RCC 7860 (cell line): ENCODE measurements around the gene SETBP1.

Experiments used
- DNase-seq: peaks from one replicate; pipeline ENCODE4 v3.0.0-alpha.2; 2015; ENCODE audit warnings: low spot score
- FAIRE-seq: peaks from 2 replicates; lab custom pipeline; 2012; peaks lifted over from hg19 to GRCh38; lab: Jason Lieb, UNC

SETBP1 gene

GRCh38 chr18:45050712-45051601, 370.3 kb downstream of the SETBP1 start:
- DNase-seq (no peak), FAIRE-seq (no peak)

- DNase-seq (no peak), FAIRE-seq (no peak)
Measured at GRCh38 chr18:45054636-45055035, 373.9 kb downstream of the SETBP1 start.

GRCh38 chr18:45055811-45056210, 375.1 kb downstream of the SETBP1 start:
- no peak for DNase-seq
- no peak for FAIRE-seq

- FAIRE-seq (no peak), DNase-seq (no peak)
Measured at GRCh38 chr18:45056926-45057325, 376.2 kb downstream of the SETBP1 start.

- DNase-seq (no peak), FAIRE-seq (no peak)
Measured at GRCh38 chr18:45057955-45058600, 377.4 kb downstream of the SETBP1 start.

- DNase-seq, result peak; percentile 54
Measured at GRCh38 chr18:45059695-45060094, 379.0 kb downstream of the SETBP1 start.

GRCh38 chr18:45060102-45060501, 379.4 kb downstream of the SETBP1 start:
- FAIRE-seq, result no peak
- DNase-seq, result no peak

More at GRCh38 chr18:45059695-45060094, 379.0 kb downstream of the SETBP1 start:
- peak; percentile 87 for FAIRE-seq

- FAIRE-seq (no peak), DNase-seq (no peak)
Measured at GRCh38 chr18:45061359-45061758, 380.7 kb downstream of the SETBP1 start.

GRCh38 chr18:45063246-45064038, 382.8 kb downstream of the SETBP1 start:
- no peak for FAIRE-seq
- no peak for DNase-seq

- DNase-seq, result no peak
- no peak for FAIRE-seq
Measured at GRCh38 chr18:45066210-45066609, 385.5 kb downstream of the SETBP1 start.

- FAIRE-seq (no peak), DNase-seq (no peak)
Measured at GRCh38 chr18:45066886-45067285, 386.2 kb downstream of the SETBP1 start.

GRCh38 chr18:45068400-45069094, 387.9 kb downstream of the SETBP1 start:
- FAIRE-seq, result no peak
- DNase-seq, result no peak

- FAIRE-seq (no peak), DNase-seq (no peak)
Measured at GRCh38 chr18:45069546-45069945, 388.9 kb downstream of the SETBP1 start.

- DNase-seq (no peak), FAIRE-seq (no peak)
Measured at GRCh38 chr18:45071956-45072355, 391.3 kb downstream of the SETBP1 start.

GRCh38 chr18:45073556-45073955, 392.9 kb downstream of the SETBP1 start:
- FAIRE-seq (no peak), DNase-seq (no peak)

GRCh38 chr18:45081566-45082181, 401.0 kb downstream of the SETBP1 start:
- no peak for DNase-seq
- no peak for FAIRE-seq

GRCh38 chr18:45083226-45083855, 402.7 kb downstream of the SETBP1 start:
- DNase-seq, result no peak
- FAIRE-seq, result no peak

- FAIRE-seq (no peak), DNase-seq (no peak)
Measured at GRCh38 chr18:45084206-45084605, 403.5 kb downstream of the SETBP1 start.

GRCh38 chr18:45085916-45086624, 405.4 kb downstream of the SETBP1 start:
- FAIRE-seq, result no peak
- DNase-seq, result no peak
